DMS 273 (cell line): ENCODE data around the gene GRID1.

Experiments
- DNase-seq: peaks from one replicate; lab custom pipeline; 2025; ENCODE audit not compliant: unreplicated experiment; lab: John Stamatoyannopoulos, UW

GRID1 gene

DNA sequence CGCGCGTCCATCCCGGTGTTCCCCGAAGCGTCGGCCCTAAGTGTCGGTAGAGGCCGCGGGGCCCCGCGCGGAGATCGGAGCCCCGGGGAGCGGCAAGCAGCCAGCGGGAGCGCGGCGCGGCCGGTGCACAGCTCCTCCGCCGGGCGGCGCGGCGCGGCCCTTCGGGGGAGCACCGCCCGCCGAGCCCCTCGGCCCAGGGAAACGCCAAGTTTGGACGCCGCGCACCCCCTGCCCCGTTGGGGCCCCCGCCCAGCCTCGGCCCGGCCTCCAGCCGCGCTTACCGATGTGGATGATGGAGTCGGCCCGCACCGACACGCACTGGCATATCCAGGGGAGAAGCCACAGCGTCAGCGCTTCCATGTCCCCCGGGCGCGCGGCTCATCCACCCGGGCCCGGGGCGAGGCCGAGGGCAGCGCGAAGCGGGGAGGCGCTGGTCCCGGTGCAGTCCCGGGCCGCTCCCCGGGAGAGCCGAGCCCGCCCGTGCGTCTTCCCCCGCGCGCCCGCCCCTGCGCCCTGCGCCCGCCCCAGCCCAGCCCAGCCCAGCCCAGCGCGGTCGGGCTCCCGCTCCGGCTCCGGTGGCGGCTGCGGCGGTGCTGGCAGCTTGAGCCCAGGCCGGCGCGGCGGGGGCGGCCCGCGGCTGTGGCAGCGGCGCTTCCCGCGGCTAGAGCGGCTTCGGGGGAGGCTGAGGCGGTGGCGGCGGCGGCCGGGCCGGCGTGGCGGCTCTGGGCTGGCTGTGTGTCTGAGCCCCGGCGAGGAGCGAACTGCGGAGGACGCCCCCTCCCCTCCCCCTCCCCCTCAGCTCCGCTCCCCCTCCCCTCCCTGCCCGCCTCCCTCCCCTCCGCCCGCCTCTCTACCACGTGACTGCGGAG lies at the start of gene GRID1:
Gene GRID1 (minus strand): TSS at position 763 of the 869 bp plus-strand sequence.
- peak; percentile 80 for DNase-seq

GRCh38 chr10:86415583-86415982 lies 49.0 kb upstream of the GRID1 start:
- DNase-seq = no peak

DNA sequence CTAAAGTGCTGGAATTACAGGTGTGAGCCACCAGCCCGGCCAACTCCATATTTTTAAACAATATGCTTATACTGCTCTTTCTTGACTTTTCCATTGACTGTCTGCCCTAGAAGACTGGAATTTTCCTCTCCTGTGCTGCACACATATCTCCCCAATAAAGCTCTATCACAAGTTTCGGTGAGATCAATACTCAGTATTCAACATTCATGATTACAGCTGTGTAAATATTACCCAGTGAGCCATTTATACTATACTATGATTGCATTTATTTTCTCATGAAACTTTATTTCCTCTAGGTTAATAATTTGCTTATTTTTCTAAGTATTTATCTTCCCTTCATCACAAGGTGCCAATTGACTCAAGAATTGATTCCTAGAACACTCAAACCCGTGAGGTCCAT lies 48.5 kb upstream of the GRID1 start:
- no peak for DNase-seq

- DNase-seq = no peak
Measured at GRCh38 chr10:86413046-86413728, 46.6 kb upstream of the GRID1 start.

- DNase-seq = no peak
Measured at GRCh38 chr10:86411852-86412560, 45.4 kb upstream of the GRID1 start.

DNA sequence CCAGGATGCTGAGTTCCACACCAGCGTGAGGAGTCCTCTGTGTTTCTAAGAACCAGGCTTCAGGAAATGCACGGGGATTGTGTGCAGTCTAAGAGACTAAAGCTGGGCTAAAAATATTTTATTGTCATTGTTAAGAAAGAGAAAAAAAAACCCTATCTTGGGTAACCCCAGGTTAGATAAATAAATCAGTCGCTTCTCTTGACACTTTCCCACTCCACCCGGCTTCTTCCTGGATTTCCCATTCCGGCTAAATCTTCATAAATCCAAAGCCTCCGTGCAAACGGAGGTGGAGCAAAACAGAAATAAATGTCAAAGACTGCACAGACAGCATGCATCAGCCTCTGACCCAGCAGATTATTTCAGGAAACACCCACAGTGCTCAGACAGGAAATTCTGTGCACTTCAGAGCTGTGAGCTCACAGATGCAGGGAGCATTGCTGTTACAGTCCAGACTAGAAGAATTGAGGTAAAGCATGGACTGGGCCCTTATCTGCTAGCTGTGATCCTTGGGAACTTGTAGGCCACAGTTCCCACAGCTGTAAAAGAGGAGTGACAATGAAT lies 44.8 kb upstream of the GRID1 start:
- no peak for DNase-seq

DNA sequence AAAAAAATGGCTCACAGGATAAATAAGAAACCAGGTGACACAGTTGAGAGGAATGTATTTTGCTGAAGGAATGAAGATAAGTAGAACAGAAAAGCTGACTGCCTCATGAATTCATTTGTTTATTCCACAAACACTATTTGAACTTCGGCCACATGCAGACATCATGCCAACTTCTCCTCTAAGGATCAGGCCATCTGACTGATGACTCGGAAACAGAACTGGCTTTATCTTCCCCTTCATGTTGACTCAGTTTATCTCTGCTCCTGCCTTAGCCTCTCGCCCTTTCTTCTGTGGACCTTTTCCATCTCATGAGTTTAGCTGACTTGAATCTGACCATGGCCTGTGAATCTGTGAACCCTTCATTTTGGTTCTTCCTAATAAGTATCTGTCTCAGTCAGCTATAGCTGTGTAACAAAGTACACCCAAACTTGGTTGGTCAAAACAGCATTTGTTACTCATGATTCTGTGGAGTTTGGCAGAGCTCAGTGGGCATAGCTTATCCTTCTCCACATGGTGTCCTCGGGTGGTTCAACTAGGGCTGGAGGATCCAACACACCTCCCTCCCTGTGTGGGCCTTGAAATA lies 44.0 kb upstream of the GRID1 start:
- DNase-seq = no peak

DNA sequence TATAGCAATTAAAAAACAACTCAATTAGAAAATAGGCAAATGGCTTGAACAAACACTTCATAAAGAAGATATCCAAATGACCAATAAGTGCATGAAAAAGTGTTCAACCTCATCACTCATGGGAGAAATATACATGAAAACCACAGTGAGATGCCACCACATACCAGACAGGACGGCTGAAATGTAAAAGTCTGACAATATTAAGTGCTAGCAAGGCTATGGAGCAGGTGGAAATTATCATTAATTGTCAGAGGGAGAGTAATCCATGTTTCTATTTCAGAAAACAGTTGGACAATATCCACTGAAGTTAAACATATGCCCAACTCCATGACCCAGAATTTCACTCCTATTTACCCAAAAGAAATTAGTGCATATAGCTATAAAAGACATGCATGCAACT lies 42.6 kb upstream of the GRID1 start:
- no peak for DNase-seq

- no peak for DNase-seq
Measured at GRCh38 chr10:86403183-86403797, 36.7 kb upstream of the GRID1 start.

DNA sequence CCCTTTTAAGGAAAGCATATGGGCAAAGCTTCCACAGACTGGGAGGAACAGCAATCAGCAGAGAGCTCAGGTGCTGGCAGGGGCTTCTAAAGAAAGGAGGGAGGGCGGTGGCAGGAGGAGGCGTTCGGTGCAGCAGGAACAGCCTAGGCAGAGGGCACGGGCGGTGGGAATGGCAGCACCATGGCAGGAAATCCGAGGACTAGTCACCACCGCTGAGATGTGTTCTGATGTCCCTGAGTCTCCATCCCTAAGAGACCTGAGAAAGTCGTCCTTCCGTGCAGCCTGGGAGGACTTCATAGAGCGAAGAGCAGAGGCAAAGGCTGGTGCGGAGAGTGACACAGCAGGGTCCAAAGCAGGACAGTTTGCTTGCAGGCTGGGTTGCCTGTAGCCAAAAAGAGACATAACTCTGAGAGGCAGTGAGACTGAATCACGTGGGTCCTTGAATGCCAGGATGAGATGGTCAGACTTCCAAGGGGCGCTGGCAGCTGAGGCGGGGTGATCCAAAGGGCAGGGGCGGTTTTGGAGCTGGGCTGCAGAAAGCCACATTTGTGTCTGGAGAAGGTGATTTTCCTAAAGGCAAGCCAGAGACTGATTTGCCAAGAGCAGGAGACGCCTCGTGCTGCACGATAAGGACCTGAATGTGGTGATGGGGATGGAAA lies 35.8 kb upstream of the GRID1 start:
- peak; percentile 3 for DNase-seq

GRCh38 chr10:86401588-86402282 lies 35.1 kb upstream of the GRID1 start:
- peak; percentile 32 for DNase-seq

DNA sequence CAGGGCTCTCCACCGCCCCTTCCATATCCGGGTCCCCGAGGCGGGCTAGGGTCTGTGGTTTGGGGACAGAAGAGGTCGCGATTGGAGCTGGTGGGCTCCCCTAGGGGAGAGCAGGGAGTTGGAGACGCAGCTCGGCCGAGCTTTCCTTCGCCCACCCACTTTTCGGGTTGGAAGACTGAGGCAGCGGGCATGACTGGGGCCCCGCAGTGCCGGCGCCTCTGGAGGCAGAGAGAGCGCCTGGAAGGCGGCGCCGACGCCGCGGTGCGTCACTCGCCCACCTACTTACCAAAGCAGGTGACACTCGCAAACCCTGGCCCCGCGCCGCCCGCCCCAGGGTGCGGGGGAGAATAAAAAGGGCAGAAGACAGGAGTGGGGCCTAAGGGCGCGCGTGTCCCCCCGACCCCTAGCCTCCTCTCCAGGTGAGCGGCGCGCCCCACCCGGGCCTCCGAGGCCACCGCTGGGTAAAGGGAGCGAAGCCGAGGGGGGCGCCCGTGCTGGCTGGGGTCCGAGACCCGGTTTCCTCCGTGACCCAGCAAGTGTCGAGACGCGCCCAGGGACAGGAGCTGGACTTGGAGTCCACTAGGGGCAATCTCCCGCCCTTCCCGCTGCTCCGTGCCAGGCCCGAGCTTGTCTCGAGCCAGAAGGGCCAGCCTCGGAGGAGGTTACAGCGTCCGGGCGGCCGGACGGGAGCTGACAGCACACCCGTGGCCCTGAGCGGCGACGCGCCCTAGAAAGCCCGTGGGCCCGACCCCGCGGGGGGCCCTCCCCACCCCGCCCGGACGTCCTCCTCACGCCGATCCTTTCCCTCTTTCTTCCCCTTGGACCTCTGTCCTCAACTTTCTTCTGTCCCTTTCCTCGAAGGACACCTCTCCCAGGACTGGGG lies 34.4 kb upstream of the GRID1 start:
- peak; percentile 30 for DNase-seq

GRCh38 chr10:86399879-86400704 lies 33.5 kb upstream of the GRID1 start:
- DNase-seq = peak; percentile 96

GRCh38 chr10:86399514-86399878 lies 32.9 kb upstream of the GRID1 start:
- no peak for DNase-seq

GRCh38 chr10:86397120-86397519 lies 30.5 kb upstream of the GRID1 start:
- DNase-seq = no peak

GRCh38 chr10:86393862-86394455 lies 27.4 kb upstream of the GRID1 start:
- DNase-seq = peak; percentile 26

DNA sequence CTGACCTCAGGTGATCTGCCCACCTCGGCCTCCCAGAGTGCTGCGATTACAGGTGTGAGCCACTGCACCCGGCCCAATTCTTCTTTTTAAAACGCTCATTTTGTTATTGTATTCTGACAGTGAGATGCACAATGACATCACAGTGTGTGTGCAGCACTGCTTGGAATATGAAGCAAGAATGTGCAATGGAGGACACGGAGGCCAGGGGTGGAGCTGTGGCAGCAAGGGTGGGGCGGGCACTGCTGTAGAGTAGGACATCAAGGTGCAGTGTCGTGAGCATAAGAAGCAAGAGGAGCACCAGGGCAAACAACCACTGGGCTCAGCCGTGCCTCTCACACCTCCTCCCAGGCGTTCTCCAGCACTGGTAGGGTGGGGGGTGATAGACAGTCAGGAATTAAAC lies 26.8 kb upstream of the GRID1 start:
- DNase-seq = no peak
